ENCODE measurements around the gene TMEM138. TPM values are rescaled to one million over a fixed set of nuclear protein-coding genes. Genes with fewer than 3 reads are reported as not detected.

TMEM138 gene
- total RNA-seq, 4 donors from 2014 or later = 44.7 to 63.5 (median 48.1) TPM

- H3K4me1 ChIP-seq = peaks cover 0 to 9% (median 3%) of the 10 kb centered on the region in 4 donors
- H3K4me3 ChIP-seq = no peak overlapping the region
- H3K36me3 ChIP-seq = peaks cover 0 to 13% (median 0%) of the 10 kb centered on the region in 3 donors
- H3K27ac ChIP-seq = no peak overlapping the region
- no peak for DNase-seq
- TF ChIP-seq POLR2A (IDR thresholded peaks at IDR 0.05) = no peak
- TF ChIP-seq CTCF (IDR thresholded peaks at IDR 0.05) = no peak
- H3K9me3 ChIP-seq = no peaks in the 10 kb centered on the region
- H3K27me3 ChIP-seq = no peaks in the 10 kb centered on the region
Observed at GRCh38 chr11:61390161-61390560, 28.0 kb downstream of the TMEM138 start.

- peak overlapping the region; percentile 56 to 84 (median 66) for H3K4me3 ChIP-seq
- DNase-seq = peak in 1 of 3 donors; percentile 28
- H3K27me3 ChIP-seq = no peaks in the 10 kb centered on the region
- H3K4me1 ChIP-seq = peaks cover 0 to 9% (median 3%) of the 10 kb centered on the region in 4 donors
- peak overlapping the region; percentile 78 to 90 (median 83) for H3K27ac ChIP-seq
- H3K36me3 ChIP-seq = peaks cover 0 to 34% (median 0%) of the 10 kb centered on the region in 3 donors
- no peaks in the 10 kb centered on the region for H3K9me3 ChIP-seq
- TF ChIP-seq POLR2A (IDR thresholded peaks at IDR 0.05) = no peak
- no peak for TF ChIP-seq CTCF (IDR thresholded peaks at IDR 0.05)
Observed at GRCh38 chr11:61392981-61393595, 30.9 kb downstream of the TMEM138 start.

DNA sequence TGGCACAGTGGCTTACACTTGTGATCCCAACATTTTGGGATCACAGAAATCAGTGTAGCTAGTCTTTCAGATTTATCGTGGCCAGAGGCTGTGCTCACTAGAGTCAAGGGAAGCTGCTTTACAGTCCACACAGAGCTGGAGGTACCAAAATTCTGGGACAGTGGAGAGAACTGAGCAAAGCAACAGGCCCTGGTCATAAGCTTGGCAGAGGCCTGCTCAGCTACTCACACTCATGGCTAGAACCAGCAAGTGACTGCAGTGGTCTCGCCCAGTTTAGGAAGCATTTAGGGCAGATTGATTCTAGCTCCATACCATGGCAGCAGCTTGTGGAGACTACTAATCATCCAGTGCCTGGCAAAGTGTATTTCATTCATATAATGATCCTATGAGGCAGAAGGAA lies 39.0 kb downstream of the TMEM138 start:
- no peaks in the 10 kb centered on the region for H3K4me1 ChIP-seq
- TF ChIP-seq CTCF (IDR thresholded peaks at IDR 0.05) = no peak
- no peak for TF ChIP-seq POLR2A (IDR thresholded peaks at IDR 0.05)
- H3K36me3 ChIP-seq = peaks cover 0 to 59% (median 0%) of the 10 kb centered on the region in 3 donors
- no peaks in the 10 kb centered on the region for H3K27me3 ChIP-seq
- DNase-seq = no peak
- no peaks in the 10 kb centered on the region for H3K9me3 ChIP-seq
- H3K27ac ChIP-seq = no peak overlapping the region
- no peak overlapping the region for H3K4me3 ChIP-seq

DNA sequence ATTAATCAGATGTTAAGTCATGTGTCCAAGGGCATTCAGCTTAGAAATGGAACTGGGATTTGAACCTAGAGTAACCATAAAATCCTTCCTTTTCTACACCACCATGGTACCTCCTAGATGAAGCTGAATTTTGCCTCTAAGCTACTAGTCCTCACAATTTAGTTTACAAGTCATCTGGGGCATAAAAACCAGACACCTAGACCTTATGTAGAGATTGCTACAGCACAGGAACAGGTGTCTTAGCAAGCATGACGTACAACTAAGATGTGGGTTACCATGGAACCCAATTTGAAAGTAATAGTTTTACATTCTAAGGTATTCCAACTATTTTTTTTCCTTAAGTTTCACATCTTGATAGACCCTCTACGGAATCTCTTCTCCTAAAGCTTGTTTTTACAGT lies 39.4 kb downstream of the TMEM138 start:
- Histone ChIP-seq H3K27me3 (no peaks in the 10 kb centered on the region), H3K9me3 (no peaks in the 10 kb centered on the region), H3K27ac (no peak overlapping the region), H3K4me1 (no peaks in the 10 kb centered on the region), H3K4me3 (no peak overlapping the region), H3K36me3 (peaks cover 0 to 59% (median 0%) of the 10 kb centered on the region in 3 donors)
- TF ChIP-seq POLR2A (IDR thresholded peaks at IDR 0.05) = no peak
- no peak for TF ChIP-seq CTCF (IDR thresholded peaks at IDR 0.05)
- no peak for DNase-seq

- H3K9me3 ChIP-seq = no peaks in the 10 kb centered on the region
- no peak for DNase-seq
- no peak overlapping the region for H3K4me3 ChIP-seq
- H3K4me1 ChIP-seq = no peaks in the 10 kb centered on the region
- no peaks in the 10 kb centered on the region for H3K27me3 ChIP-seq
- H3K27ac ChIP-seq = no peak overlapping the region
- TF ChIP-seq CTCF (IDR thresholded peaks at IDR 0.05) = no peak
- peaks cover 0 to 66% (median 0%) of the 10 kb centered on the region in 3 donors for H3K36me3 ChIP-seq
Observed at GRCh38 chr11:61403658-61404057, 41.5 kb downstream of the TMEM138 start.

Data from Peyer's patch (tissue), 4 donors.